Breast epithelium (tissue), 4 donors: ENCODE data around the gene ZNF709. TPM values are rescaled to one million over a fixed set of nuclear protein-coding genes. Genes with fewer than 3 reads are reported as not detected.
"Not testable (repeated sequence)": the region's sequence is repeated elsewhere in the genome, so short reads cannot be mapped to it uniquely, and the experiment has no call there.

Experiments used
- DNase-seq, 2 donors: peaks; one replicate each; pipeline ENCODE4 v3.0.0-alpha.2; 2019; ENCODE audit warnings: low spot score in 2 of 2
- H3K27ac ChIP-seq, 2 donors: fragments of 200-600 bp; sonication (generic) in 1 of 2; one replicate each; pipeline ENCODE4 v1.5.1; 2016 to 2019; ENCODE audit warnings: mild to moderate bottlenecking in 1 of 2
- H3K27me3 ChIP-seq, 2 donors: fragments of 200-600 bp; sonication (generic) in 1 of 2; one replicate each; pipeline versions ENCODE4 v1.5.1 to v1.6.0; 2017 to 2019; ENCODE audit warnings: control low read depth in 1 of 2, mild to moderate bottlenecking in 1 of 2
- H3K36me3 ChIP-seq: fragments of 200-600 bp; one replicate; pipeline ENCODE4 v1.5.1; 2019
- H3K4me1 ChIP-seq, 2 donors: fragments of 200-600 bp; sonication (generic); one replicate each; pipeline ENCODE4 v1.5.1; 2016 to 2019; ENCODE audit warnings: control low read depth in 1 of 2
- H3K4me3 ChIP-seq, 3 donors: fragments of 200-600 bp; sonication (generic); 1 replicate in 2 of 3; 2 replicates in 1 of 3; pipeline ENCODE4 v1.5.1; 2016 to 2019; ENCODE audit warnings: mild to moderate bottlenecking in 3 of 3, moderate library complexity in 2 of 3
- H3K9me3 ChIP-seq, 2 donors: fragments of 200-600 bp; sonication (generic) in 1 of 2; one replicate each; pipeline ENCODE4 v1.5.1; 2016 to 2019; ENCODE audit warnings: control low read depth in 1 of 2
- CTCF ChIP-seq, 3 donors: fragments of 450-650 bp; IDR thresholded peaks; one replicate each; pipeline ENCODE4 v1.5.1; 2016 to 2017; ENCODE audit warnings: antibody characterized with exemption in 3 of 3, mild to moderate bottlenecking in 3 of 3, moderate library complexity in 3 of 3
- POLR2A ChIP-seq: fragments of 450-650 bp; IDR thresholded peaks from one replicate; pipeline ENCODE4 v1.6.1; 2016; ENCODE audit warnings: antibody characterized with exemption, mild to moderate bottlenecking, moderate library complexity
- POLR2AphosphoS5 ChIP-seq, 3 donors: sonication (generic); formaldehyde crosslinking; IDR thresholded peaks; one replicate each; pipeline ENCODE4 v1.6.1; 2017; ENCODE audit warnings: antibody characterized with exemption in 3 of 3
- intact Hi-C: fragments of 100-400 bp; cut with DNase I; formaldehyde crosslinking; loops from one replicate; pipeline ENCODE4 v1.15.1; 2023; ENCODE audit warnings: low total_unique reads
- total RNA-seq, 3 donors: library from RNA; depleted of rRNA; stranded (reverse); fragments of >200 nt; gene quantifications; one replicate each; pipeline ENCODE4 v1.1.0, GENCODE V29; 2016

ZNF709 gene
- total RNA-seq, 3 donors from 2014 or later: 3.0 to 10.2 (median 6.2) TPM

GRCh38 chr19:12478234-12478941 is 6.2 kb downstream of the ZNF709 start:
- Histone ChIP-seq H3K9me3 (peaks cover 0 to 4% of the 10 kb centered on the region in 2 donors), H3K27ac (no peak overlapping the region), H3K27me3 (no peaks in the 10 kb centered on the region), H3K4me1 (no peaks in the 10 kb centered on the region), H3K36me3 (no peaks in the 10 kb centered on the region), H3K4me3 (no peak overlapping the region)
- intact Hi-C loops: no loop called here
- DNase-seq: no peak
- TF ChIP-seq POLR2AphosphoS5 (IDR thresholded peaks at IDR 0.05) (no peak), CTCF (IDR thresholded peaks at IDR 0.05) (no peak), POLR2A (no peak)

GRCh38 chr19:12467651-12468050 is 17.0 kb downstream of the ZNF709 start:
- Histone ChIP-seq H3K9me3 (peaks cover 70 to 74% of the 10 kb centered on the region in 2 donors), H3K36me3 (peaks cover 11% of the 10 kb centered on the region)
- H3K27me3 ChIP-seq, H3K4me1 ChIP-seq, DNase-seq, H3K4me3 ChIP-seq, intact Hi-C loops, H3K27ac ChIP-seq: not testable (repeated sequence)

- intact Hi-C loops: no loop called here
- Histone ChIP-seq H3K9me3 (peaks cover 74% of the 10 kb centered on the region in 2 donors), H3K36me3 (peaks cover 11% of the 10 kb centered on the region), H3K27me3 (no peaks in the 10 kb centered on the region), H3K4me3 (no peak overlapping the region), H3K27ac (no peak overlapping the region), H3K4me1 (no peaks in the 10 kb centered on the region)
- DNase-seq: no peak
- TF ChIP-seq POLR2A (no peak), CTCF (IDR thresholded peaks at IDR 0.05) (no peak), POLR2AphosphoS5 (IDR thresholded peaks at IDR 0.05) (no peak)
Observed at GRCh38 chr19:12465211-12465610, 19.4 kb downstream of the ZNF709 start.

GRCh38 chr19:12464769-12465168 is 19.8 kb downstream of the ZNF709 start:
- peaks cover 11% of the 10 kb centered on the region for H3K36me3 ChIP-seq

GRCh38 chr19:12464139-12464538 is 20.5 kb downstream of the ZNF709 start:
- H3K27me3 ChIP-seq, intact Hi-C loops, H3K4me3 ChIP-seq, DNase-seq, H3K27ac ChIP-seq, H3K4me1 ChIP-seq: not testable (repeated sequence)
- Histone ChIP-seq H3K9me3 (peaks cover 63 to 81% of the 10 kb centered on the region in 2 donors), H3K36me3 (peaks cover 11% of the 10 kb centered on the region)

More at GRCh38 chr19:12464769-12465168, 19.8 kb downstream of the ZNF709 start:
- Histone ChIP-seq H3K27ac (no peak overlapping the region), H3K27me3 (no peaks in the 10 kb centered on the region), H3K9me3 (peaks cover 70 to 77% of the 10 kb centered on the region in 2 donors), H3K4me1 (no peaks in the 10 kb centered on the region), H3K4me3 (no peak overlapping the region)
- DNase-seq: no peak
- TF ChIP-seq POLR2A (no peak), POLR2AphosphoS5 (IDR thresholded peaks at IDR 0.05) (no peak), CTCF (IDR thresholded peaks at IDR 0.05) (no peak)
- intact Hi-C loops: no loop called here

- Histone ChIP-seq H3K4me1 (no peaks in the 10 kb centered on the region), H3K9me3 (peaks cover 9 to 52% of the 10 kb centered on the region in 2 donors), H3K4me3 (no peak overlapping the region), H3K36me3 (no peaks in the 10 kb centered on the region), H3K27me3 (no peaks in the 10 kb centered on the region), H3K27ac (peak overlapping the region in 1 of 2 donors; percentile 19)
- DNase-seq: peak in 1 of 2 donors; percentile 33
- intact Hi-C loops: loop anchor here (5.0 kb wide), 1 partner anchor 89 kb away; no protein-coding TSS in a partner anchor
- no peak for TF ChIP-seq POLR2AphosphoS5 (IDR thresholded peaks at IDR 0.05)
- TF ChIP-seq CTCF (IDR thresholded peaks at IDR 0.05): no peak
- TF ChIP-seq POLR2A: no peak
Observed at GRCh38 chr19:12453495-12453894, 31.1 kb downstream of the ZNF709 start.
